T-helper 1 cell (primary cell): Measurements from ENCODE around the gene EPN1.

Experiments
- DNase-seq, 5 donors: peaks; one replicate each; pipeline ENCODE4 v3.0.0-alpha.2; 2012 to 2020

Gene EPN1

DNA sequence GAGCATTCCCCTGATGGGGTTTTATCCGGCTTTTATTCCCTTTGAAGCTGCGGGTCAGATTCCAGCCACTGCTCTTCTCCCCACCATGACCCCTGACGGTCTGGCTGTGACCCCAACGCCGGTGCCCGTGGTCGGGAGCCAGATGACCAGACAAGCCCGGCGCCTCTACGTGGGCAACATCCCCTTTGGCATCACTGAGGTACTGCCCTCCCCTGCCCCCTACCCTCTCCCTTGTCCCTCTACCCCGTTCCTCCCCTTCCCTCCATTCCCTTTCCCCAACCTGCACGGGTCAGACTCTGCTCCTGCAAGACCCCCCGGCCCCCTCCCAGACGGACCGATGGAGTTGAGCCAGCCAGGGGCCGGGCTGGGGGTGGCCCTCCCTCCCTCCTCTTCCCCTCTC lies 14.0 kb upstream of the EPN1 start:
- no peak for DNase-seq

DNA sequence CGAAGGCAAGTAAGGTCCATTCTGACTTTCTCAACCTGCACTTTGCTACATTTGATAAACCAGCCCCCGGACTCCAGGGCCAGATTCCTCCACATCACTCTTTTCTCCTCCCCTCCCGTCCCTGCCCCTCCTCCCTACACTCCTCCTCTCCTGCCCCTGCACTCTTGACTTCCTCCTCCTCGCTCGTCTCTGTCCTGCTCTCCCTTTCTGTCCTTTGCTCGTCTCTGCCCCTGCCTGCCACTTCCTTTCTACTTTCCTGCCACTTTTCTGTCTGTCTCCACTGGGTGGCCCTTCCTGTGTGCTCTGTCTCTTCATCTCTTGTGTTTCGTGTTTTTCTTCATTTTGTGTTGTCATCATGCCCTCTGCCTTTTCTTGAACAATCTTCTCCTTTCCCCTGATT lies 13.2 kb upstream of the EPN1 start:
- DNase-seq: no peak

GRCh38 chr19:55663846-55664536 lies 11.0 kb upstream of the EPN1 start:
- DNase-seq: no peak

GRCh38 chr19:55666343-55667005 lies 8.6 kb upstream of the EPN1 start:
- DNase-seq: no peak

GRCh38 chr19:55667006-55667381 lies 8.0 kb upstream of the EPN1 start:
- no peak for DNase-seq

DNA sequence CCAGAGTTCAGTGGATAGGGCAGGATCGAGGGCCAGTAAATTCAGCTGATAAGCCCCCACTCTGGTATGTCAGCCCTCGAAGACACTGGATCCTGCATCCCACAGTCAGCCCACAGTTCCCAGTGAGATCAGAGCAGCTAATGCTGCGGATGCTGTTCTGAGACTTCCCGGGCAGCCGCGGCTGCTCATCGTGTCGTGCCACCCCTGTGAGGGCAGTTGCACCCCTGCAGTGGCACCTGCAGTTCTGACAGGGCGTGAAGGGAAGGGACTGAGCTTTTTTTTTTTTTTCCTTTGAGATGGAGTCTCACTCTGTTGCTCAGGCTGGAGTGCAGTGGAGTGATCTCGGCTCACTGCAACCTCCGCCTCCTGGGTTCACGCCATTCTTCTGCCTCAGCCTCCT lies 7.5 kb upstream of the EPN1 start:
- no peak for DNase-seq

- DNase-seq: no peak
These were observed 7.1 kb upstream of the EPN1 start for GRCh38 chr19:55667958-55668357.

GRCh38 chr19:55668603-55669348 lies 6.2 kb upstream of the EPN1 start:
- DNase-seq: no peak

DNA sequence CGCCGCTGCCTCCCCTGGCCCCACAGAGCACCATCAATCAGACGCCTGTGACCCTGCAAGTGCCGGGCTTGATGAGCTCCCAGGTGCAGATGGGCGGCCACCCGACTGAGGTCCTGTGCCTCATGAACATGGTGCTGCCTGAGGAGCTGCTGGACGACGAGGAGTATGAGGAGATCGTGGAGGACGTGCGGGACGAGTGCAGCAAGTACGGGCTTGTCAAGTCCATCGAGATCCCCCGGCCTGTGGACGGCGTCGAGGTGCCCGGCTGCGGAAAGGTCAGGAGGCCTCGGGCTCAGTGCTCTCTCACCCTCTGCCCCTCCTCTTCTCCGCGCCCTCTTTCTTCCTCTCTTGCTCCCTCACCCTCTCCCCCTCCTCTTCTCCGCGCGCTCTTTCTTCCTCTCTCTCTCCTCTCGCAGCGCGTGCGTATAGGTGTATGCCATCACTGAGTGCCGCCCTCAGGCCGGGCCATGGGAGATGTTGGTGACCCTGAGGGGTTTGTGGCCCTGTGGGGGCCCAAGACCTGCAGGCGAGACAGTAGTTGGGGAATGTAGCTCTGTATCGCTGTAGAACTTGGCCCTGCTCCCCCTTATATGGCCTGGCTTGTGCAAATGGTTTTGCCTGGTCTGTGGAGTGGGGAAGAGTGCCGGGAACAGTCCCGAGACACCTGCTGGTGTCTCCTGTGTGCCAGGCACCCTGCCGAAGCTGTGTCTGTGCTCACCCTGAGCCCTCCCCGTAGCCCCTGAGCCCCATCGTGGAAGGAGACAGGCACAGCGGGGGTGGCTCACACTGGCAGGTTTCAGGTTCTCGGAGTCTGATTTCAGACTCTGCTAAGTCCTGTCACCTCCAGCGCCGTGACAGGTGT lies 5.4 kb upstream of the EPN1 start:
- DNase-seq: no peak

- peak in 1 of 5 donors; percentile 48 for DNase-seq
These were observed 4.6 kb upstream of the EPN1 start for GRCh38 chr19:55670280-55671053.

GRCh38 chr19:55671054-55671378 lies 4.0 kb upstream of the EPN1 start:
- no peak for DNase-seq

DNA sequence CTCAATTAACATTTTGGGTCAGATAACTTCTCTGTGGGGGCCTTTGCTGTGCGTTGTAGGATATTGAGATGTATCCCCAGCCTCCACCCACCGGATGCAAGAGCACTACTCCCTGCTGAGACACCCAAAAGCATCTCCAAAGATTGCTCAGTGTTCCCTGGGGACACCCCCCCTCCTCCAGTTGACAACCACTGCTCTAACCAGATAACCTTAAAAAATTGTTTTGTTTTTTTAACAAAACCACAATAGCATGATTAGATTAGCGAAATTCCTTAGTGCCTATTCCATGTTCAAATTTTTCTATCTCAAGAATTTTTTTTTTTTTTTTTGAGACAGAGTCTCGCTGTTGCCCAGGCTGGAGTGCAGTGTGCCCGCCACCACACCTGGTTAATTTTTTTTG lies 2.6 kb upstream of the EPN1 start:
- DNase-seq: no peak

GRCh38 chr19:55673465-55673864 lies 1.6 kb upstream of the EPN1 start:
- DNase-seq: no peak

- no peak for DNase-seq
These were observed 1.1 kb upstream of the EPN1 start for GRCh38 chr19:55673889-55674288.

GRCh38 chr19:55674459-55674840 lies 576 bp upstream of the EPN1 start:
- DNase-seq: no peak

- no peak for DNase-seq
These were observed 782 bp downstream of the EPN1 start for GRCh38 chr19:55675661-55676354.

DNA sequence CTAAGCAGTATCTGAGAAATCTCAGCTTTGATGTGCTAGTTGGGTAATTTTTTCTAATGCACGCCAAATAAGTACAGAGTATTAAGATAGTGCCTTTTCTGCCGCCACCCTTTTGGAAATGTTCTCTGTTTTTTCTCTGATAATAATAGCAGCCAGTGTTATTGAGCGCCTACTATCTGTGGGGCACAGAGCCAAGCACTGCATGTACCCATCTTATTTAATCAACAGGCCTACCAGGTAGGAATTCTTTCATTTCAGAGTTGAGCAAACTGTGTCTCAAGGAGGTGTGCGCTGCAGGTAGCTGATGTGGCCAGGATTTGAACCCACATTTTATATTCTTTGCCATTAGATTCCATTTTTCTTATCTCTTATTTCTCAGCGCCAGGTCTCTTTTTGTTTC lies 1.4 kb downstream of the EPN1 start:
- no peak for DNase-seq

DNA sequence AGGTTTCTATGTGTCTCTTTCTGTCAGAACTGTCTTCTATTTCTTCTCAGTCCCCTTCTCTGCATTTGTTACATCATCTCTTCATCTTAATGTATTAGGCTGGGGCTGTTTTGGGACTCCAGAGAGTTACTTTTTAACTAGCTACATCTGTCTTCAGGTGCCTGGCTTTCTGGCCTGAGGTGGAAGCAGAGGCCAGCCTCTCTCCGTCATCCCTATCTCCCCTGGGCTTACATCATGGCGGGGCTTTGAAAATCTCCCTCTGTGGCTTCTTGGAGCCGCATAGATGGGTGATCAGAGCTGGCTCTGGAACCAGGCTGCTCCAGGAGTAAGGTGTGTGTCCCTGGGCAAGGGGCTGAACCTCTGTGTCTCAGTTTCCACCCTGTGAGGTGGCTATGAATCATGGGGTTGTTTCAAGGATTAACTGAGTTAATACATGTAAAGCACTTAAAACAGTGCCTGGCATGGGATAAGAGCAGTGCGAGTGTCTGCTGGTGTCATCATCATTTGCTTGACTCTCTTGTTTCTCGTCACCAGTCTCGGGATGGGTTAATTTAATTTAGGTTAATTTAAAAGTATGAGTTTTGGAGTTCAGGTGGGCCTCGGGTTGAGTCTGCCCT lies 2.0 kb downstream of the EPN1 start:
- no peak for DNase-seq

GRCh38 chr19:55677572-55678028 lies 2.6 kb downstream of the EPN1 start:
- DNase-seq: no peak

GRCh38 chr19:55678121-55678671 lies 3.2 kb downstream of the EPN1 start:
- DNase-seq: no peak
